ENCODE data around the gene ATP11A.

ATP11A gene

DNA sequence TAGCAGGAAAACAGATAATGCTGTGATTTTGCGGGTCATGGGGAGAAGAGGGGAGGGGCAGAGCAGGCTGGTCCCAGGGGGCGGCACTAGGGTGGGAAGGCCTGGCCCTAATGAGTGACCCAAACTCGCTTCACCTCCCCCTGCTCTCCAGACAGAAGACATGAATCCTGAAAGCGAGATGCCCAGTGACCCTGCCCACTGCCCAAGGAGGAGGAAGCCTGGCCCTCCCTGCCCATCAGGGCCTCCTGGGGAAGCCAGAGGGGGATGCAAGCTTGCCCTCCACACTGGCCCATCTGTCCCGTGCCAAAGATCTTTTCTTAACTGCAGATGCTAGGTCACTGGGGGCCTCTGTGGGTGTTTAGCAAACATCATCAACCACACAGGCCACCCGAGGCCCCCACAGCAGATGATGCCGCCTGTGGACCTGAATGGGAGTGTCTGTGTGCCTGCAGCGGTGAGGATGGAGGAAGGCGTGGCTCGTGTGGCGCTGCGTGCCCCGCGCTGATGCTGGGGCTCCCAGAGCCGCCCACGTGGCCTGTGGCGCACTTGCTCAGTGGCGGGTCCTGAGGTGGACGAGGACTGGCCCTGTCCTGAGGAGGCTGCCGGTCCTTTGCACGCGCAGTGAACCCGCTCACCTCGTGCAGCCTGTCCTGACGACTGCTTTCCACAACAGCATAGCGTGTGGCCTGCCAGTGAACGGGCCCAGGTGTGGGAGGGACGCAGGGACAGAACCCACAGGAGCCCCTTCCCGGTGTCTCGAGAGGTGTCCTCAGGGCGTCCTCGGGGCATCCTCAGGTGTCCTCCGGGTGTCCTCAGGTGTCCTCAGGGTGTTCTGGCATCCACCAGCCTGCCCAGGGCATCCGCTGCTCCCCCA lies 198.6 kb downstream of the ATP11A start:
- no peak overlapping the region for H3K4ac ChIP-seq (ENCODE audit: low read depth in 1 of 2, low read length in 2 of 2)
- H3K79me1 ChIP-seq (replicated peaks; ENCODE audit: low read length, poor library complexity, severe bottlenecking), result no peaks in the 10 kb centered on the region
- H3K9me3 ChIP-seq (ENCODE audit: control insufficient read depth, low read length), result no peaks in the 10 kb centered on the region
- peaks cover 0 to 56% of the 10 kb centered on the region in 2 experiments for H3K27me3 ChIP-seq (ENCODE audit: control insufficient read depth in 1 of 2, insufficient read depth in 1 of 2, low read length in 2 of 2)
- H2BK15ac ChIP-seq (ENCODE audit: low read depth, poor library complexity, severe bottlenecking), result no peak overlapping the region
- no peak overlapping the region for H2BK12ac ChIP-seq (ENCODE audit: low read length in 2 of 2)
- no peak overlapping the region for H3K14ac ChIP-seq (ENCODE audit: low read length in 2 of 2)
- no peak overlapping the region for H3K9ac ChIP-seq (ENCODE audit: low read length)
- H2AK5ac ChIP-seq (ENCODE audit: low read length, severe bottlenecking), result no peak overlapping the region
- H3K23ac ChIP-seq (ENCODE audit: low read length in 2 of 2), result no peak overlapping the region
- no peak overlapping the region for H2BK5ac ChIP-seq (ENCODE audit: low read depth, low read length, poor library complexity, severe bottlenecking)
- no peak overlapping the region for H4K8ac ChIP-seq (ENCODE audit: low read length)
- WGBS, result 95% methylated on average over 33 of the region's 34 CpGs
- H3K18ac ChIP-seq (ENCODE audit: low read depth in 1 of 2, low read length in 2 of 2), result no peak overlapping the region
- no peak overlapping the region for H4K91ac ChIP-seq (ENCODE audit: low read length)
- H3K27ac ChIP-seq (ENCODE audit: low read length, poor library complexity, severe bottlenecking), result no peak overlapping the region
- H3K36me3 ChIP-seq (ENCODE audit: control insufficient read depth in 1 of 2, insufficient read depth in 2 of 2, low read depth in 1 of 2, low read length in 2 of 2), result peaks cover 4% of the 10 kb centered on the region in 2 experiments
- no peak overlapping the region for H3K4me2 ChIP-seq (ENCODE audit: low read length, poor library complexity, severe bottlenecking)
- no peak for DNase-seq
- H3K4me3 ChIP-seq (ENCODE audit: insufficient read depth in 1 of 2, low read depth in 1 of 2, low read length in 2 of 2), result no peak overlapping the region
- no peak overlapping the region for H2BK120ac ChIP-seq (ENCODE audit: low read depth, low read length)
- H2AFZ ChIP-seq (ENCODE audit: low read depth, low read length), result no peak overlapping the region
- peaks cover 40% of the 10 kb centered on the region for H3K4me1 ChIP-seq (ENCODE audit: control insufficient read depth, insufficient read depth, low read depth, low read length)

DNA sequence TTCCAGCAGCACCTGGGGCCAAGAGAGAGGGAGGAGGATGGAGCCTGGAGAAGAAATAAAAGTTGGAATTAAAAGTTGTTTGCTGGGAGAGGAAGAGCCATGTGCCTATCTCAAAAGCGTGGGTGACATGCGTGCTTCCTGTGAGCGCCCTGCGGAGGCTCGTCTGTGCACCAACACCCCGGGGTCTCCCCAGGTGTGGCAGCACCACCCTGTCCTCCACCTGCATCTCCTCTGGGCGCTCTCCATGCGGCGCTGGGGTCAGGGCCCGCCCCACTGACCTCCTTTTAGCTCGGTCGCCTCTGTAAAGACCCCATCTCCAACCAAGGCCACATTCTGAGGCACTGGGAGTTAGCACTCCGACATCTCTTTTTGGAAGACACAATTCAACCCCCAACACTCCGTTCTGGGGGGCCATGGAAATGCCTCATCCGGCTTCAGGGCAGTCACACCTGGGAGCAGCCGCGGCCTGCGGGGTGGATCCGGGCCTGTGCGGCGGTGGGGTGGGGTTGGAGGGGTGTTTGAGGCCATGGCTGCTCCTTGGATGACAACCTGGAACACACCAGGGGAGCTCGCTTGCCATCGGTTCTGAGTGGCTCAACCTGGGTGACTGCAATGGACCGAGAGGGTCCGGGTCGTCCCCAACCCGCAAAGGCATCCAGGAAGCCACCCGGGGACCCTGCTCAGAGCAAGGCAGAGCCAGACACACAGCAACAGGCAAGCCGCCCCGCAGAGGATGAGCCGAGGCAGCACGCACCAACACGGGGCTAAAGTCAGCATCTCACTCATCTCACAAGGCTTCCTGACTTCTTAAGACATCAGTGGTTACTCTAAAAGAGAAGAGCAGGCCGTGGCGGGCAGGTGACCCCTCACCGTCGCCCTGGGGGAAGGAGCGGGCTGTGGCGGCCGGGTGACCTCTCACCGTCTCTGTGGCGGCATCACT lies 199.8 kb downstream of the ATP11A start:
- H3K4me3 ChIP-seq (ENCODE audit: insufficient read depth in 1 of 2, low read depth in 1 of 2, low read length in 2 of 2), result no peak overlapping the region
- WGBS, result 92% methylated on average over 41 of the region's 42 CpGs
- H3K4me2 ChIP-seq (ENCODE audit: low read length, poor library complexity, severe bottlenecking), result no peak overlapping the region
- no peak for DNase-seq
- H3K9me3 ChIP-seq (ENCODE audit: control insufficient read depth, low read length), result no peaks in the 10 kb centered on the region
- no peaks in the 10 kb centered on the region for H3K79me1 ChIP-seq (replicated peaks; ENCODE audit: low read length, poor library complexity, severe bottlenecking)
- H2BK5ac ChIP-seq (ENCODE audit: low read depth, low read length, poor library complexity, severe bottlenecking), result no peak overlapping the region
- H3K27ac ChIP-seq (ENCODE audit: low read length, poor library complexity, severe bottlenecking), result no peak overlapping the region
- no peak overlapping the region for H3K18ac ChIP-seq (ENCODE audit: low read depth in 1 of 2, low read length in 2 of 2)
- H2AFZ ChIP-seq (ENCODE audit: low read depth, low read length), result no peak overlapping the region
- no peak overlapping the region for H2AK5ac ChIP-seq (ENCODE audit: low read length, severe bottlenecking)
- no peak overlapping the region for H3K9ac ChIP-seq (ENCODE audit: low read length)
- no peak overlapping the region for H2BK120ac ChIP-seq (ENCODE audit: low read depth, low read length)
- peaks cover 0 to 62% of the 10 kb centered on the region in 2 experiments for H3K27me3 ChIP-seq (ENCODE audit: control insufficient read depth in 1 of 2, insufficient read depth in 1 of 2, low read length in 2 of 2)
- H3K23ac ChIP-seq (ENCODE audit: low read length in 2 of 2), result no peak overlapping the region
- no peak overlapping the region for H3K14ac ChIP-seq (ENCODE audit: low read length in 2 of 2)
- peaks cover 47% of the 10 kb centered on the region for H3K4me1 ChIP-seq (ENCODE audit: control insufficient read depth, insufficient read depth, low read depth, low read length)
- H2BK15ac ChIP-seq (ENCODE audit: low read depth, poor library complexity, severe bottlenecking), result no peak overlapping the region
- no peak overlapping the region for H3K4ac ChIP-seq (ENCODE audit: low read depth in 1 of 2, low read length in 2 of 2)
- H4K91ac ChIP-seq (ENCODE audit: low read length), result no peak overlapping the region
- no peak overlapping the region for H2BK12ac ChIP-seq (ENCODE audit: low read length in 2 of 2)
- peaks cover 4% of the 10 kb centered on the region in 2 experiments for H3K36me3 ChIP-seq (ENCODE audit: control insufficient read depth in 1 of 2, insufficient read depth in 2 of 2, low read depth in 1 of 2, low read length in 2 of 2)
- H4K8ac ChIP-seq (ENCODE audit: low read length), result no peak overlapping the region

DNA sequence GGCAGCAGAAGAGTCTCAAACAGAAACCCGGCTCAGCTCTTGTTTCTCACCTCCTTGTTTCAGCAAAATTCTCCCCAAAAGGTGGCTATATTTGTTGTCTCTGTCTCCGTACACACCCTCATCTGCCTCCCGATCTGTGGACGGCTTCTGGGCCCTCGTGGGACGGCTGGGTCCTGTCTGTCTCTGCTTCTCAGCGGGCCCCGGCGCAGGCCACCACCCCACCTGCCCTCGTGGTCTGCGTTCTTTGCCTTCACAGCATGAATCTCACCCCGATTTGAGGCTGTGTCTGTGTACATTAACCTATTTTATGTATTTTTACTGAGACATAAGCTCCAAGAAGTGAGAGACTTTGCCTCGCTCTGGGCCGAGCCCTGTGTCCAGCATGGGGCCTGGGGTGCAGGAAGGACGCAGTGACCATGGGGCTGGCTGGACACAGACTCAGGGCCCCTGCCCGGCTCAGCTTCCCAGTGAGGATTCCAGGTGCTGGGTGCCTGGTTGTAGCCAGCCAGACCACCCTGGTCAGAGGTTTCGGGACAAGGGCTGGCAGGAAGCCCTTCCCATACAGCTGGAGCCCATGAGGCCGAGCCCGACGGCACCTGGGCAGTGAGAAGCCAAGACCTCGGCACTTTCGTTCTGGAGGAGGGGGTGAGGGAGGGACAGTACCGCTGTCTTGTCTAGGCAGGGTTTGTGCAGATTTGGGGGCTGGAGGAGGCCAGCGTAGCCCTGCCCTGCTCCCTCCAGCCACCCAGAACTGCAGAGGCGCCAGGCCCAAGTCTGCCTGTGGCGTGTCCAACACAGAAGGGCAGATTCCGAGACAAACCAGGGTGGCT lies 200.7 kb downstream of the ATP11A start:
- Histone ChIP-seq H2BK15ac (ENCODE audit: low read depth, poor library complexity, severe bottlenecking) (no peak overlapping the region), H3K9me3 (ENCODE audit: control insufficient read depth, low read length) (no peaks in the 10 kb centered on the region), H2BK120ac (ENCODE audit: low read depth, low read length) (no peak overlapping the region), H3K36me3 (ENCODE audit: control insufficient read depth in 1 of 2, insufficient read depth in 2 of 2, low read depth in 1 of 2, low read length in 2 of 2) (no peaks in the 10 kb centered on the region), H4K91ac (ENCODE audit: low read length) (no peak overlapping the region), H3K4me3 (ENCODE audit: insufficient read depth in 1 of 2, low read depth in 1 of 2, low read length in 2 of 2) (no peak overlapping the region), H3K23ac (ENCODE audit: low read length in 2 of 2) (no peak overlapping the region), H3K27ac (ENCODE audit: low read length, poor library complexity, severe bottlenecking) (no peak overlapping the region), H3K9ac (ENCODE audit: low read length) (no peak overlapping the region), H3K18ac (ENCODE audit: low read depth in 1 of 2, low read length in 2 of 2) (no peak overlapping the region), H3K79me1 (replicated peaks; ENCODE audit: low read length, poor library complexity, severe bottlenecking) (no peaks in the 10 kb centered on the region), H4K8ac (ENCODE audit: low read length) (no peak overlapping the region), H2BK12ac (ENCODE audit: low read length in 2 of 2) (no peak overlapping the region), H2AK5ac (ENCODE audit: low read length, severe bottlenecking) (peak overlapping the region; percentile 6), H3K4me2 (ENCODE audit: low read length, poor library complexity, severe bottlenecking) (no peak overlapping the region), H2BK5ac (ENCODE audit: low read depth, low read length, poor library complexity, severe bottlenecking) (no peak overlapping the region), H3K27me3 (ENCODE audit: control insufficient read depth in 1 of 2, insufficient read depth in 1 of 2, low read length in 2 of 2) (peaks cover 0 to 71% of the 10 kb centered on the region in 2 experiments), H3K4me1 (ENCODE audit: control insufficient read depth, insufficient read depth, low read depth, low read length) (peaks cover 49% of the 10 kb centered on the region), H3K14ac (ENCODE audit: low read length in 2 of 2) (no peak overlapping the region), H2AFZ (ENCODE audit: low read depth, low read length) (no peak overlapping the region), H3K4ac (ENCODE audit: low read depth in 1 of 2, low read length in 2 of 2) (no peak overlapping the region)
- 91% methylated on average over 22 of the region's 27 CpGs for WGBS
- DNase-seq, result no peak

Measured in mesenchymal stem cell (in vitro differentiated cells and primary cell).